Mesodermal cell (in vitro differentiated cells): ENCODE results near the gene PPP1R3C.

Experiments
- H3K27ac ChIP-seq: 2 replicates; pipeline ENCODE4 v1.7.0; 2013; ENCODE audit warnings: mild to moderate bottlenecking, low read depth, low read length, moderate library complexity; ENCODE audit not compliant: severe bottlenecking
- H3K36me3 ChIP-seq: 2 replicates; pipeline ENCODE4 v1.7.1; 2013; ENCODE audit warnings: mild to moderate bottlenecking, low read length, moderate library complexity; ENCODE audit not compliant: control insufficient read depth, insufficient read depth
- H3K4me1 ChIP-seq: one replicate; pipeline ENCODE4 v1.7.1; 2013; ENCODE audit warnings: mild to moderate bottlenecking, low read length; ENCODE audit not compliant: insufficient read depth, control insufficient read depth, poor library complexity, severe bottlenecking
- H3K4me3 ChIP-seq: 2 replicates; pipeline ENCODE4 v1.7.0; 2013; ENCODE audit warnings: low read length, control low read depth, mild to moderate bottlenecking; ENCODE audit not compliant: insufficient read depth, poor library complexity, severe bottlenecking; ENCODE audit errors: extremely low read depth
- H3K9me3 ChIP-seq: 2 replicates; pipeline ENCODE4 v1.7.1; 2013; ENCODE audit warnings: mild to moderate bottlenecking, low read length, moderate library complexity; ENCODE audit not compliant: control insufficient read depth
- WGBS, 2 experiments: methylation state at CpG; one replicate each; pipeline ENCODE4 v1.1.5; 2013; ENCODE audit warnings: missing lambda C conversion rate in 2 of 2; ENCODE audit not compliant: insufficient coverage in 2 of 2; 5-methylcytosine and 5-hydroxymethylcytosine counted together

The PPP1R3C gene

DNA sequence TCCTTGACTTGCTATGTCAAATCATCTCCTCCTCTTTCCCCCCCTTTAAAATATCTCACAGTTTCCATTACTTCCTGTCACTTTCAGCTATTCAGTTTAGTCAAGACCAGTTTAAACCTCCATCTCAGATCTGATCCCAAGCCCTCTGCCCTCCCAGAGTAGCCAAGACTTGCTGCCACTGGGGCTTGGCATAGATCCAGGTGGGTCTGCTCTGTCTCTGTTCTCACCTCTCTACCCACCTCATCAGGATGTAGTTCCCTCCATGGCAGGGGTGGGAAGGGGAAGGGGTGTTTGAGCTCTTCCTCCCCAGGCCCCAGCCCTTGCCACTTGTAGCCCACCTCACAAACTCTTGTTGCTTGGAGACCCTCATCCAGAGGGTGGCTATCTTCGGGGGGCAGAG lies 22.0 kb downstream of the PPP1R3C start:
- H3K4me1 ChIP-seq, result peaks cover 44% of the 10 kb centered on the region
- no peaks in the 10 kb centered on the region for H3K36me3 ChIP-seq
- WGBS, 2 experiments, result 86 to 88% methylated on average over 1 of the region's 1 CpG
- H3K4me3 ChIP-seq, result no peak overlapping the region
- peaks cover 15% of the 10 kb centered on the region for H3K9me3 ChIP-seq
- no peak overlapping the region for H3K27ac ChIP-seq

DNA sequence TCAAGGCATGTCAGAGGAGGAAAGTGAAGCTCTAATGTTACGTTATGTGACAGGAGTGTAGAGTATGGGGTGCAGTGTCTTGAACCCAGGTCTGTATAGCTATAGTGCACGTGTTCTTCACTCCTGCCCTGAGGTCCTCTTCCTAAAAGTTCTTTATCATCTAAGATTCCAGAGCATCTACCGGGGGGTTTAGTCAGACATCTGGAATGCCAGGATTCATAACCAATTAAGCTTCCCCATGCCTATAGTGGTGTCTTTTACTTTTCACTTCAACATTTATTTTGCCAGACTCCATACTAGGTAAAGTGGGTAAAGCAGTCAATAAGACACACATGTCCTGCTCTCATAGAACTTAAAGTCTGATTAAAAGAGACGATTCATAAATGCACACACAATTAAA lies 22.4 kb downstream of the PPP1R3C start:
- Histone ChIP-seq H3K4me1 (peaks cover 44% of the 10 kb centered on the region), H3K4me3 (no peak overlapping the region), H3K36me3 (no peaks in the 10 kb centered on the region), H3K9me3 (peaks cover 19% of the 10 kb centered on the region), H3K27ac (no peak overlapping the region)
- 83% methylated on average over 1 to 2 of the region's 4 CpGs for WGBS, 2 experiments

DNA sequence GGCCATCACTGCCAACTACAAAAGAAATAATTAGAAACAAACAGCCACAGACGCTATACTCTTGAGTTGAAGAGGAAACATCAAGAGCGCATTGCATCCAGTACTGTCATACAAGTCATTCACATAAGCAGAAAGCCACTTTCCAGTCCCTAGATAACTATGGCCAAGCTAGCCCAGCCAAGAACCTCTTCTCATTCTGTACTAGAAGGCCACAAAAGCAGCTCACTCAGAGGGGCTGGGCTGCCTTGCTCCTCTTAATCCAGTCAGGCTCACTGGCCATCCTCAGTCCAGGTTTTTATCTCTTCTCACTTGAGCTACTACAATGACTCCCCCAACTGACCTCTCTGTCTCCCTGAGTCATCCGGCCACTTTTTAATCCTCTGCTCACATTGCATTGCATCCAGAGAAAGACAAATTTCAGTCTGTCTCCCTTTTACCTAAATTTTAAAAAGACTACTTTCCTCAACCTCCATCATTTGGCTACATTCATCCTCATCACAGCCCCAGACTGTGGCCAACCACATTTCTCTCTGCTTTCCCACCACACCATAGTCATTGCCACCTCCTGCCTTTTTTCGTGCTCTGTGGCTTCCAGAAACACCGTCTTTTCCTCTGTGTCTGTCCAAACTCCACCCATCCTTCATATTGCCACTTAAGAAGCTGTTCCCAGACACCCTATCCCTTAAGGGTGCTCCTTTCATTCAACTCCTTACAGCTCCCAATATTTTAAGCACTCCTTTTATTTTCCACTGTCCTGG lies 25.0 kb downstream of the PPP1R3C start:
- peak overlapping the region; percentile 91 for H3K27ac ChIP-seq
- no peaks in the 10 kb centered on the region for H3K36me3 ChIP-seq
- peaks cover 36% of the 10 kb centered on the region for H3K4me1 ChIP-seq
- WGBS, 2 experiments, result 71 to 78% methylated on average over 5 of the region's 5 CpGs
- H3K4me3 ChIP-seq, result no peak overlapping the region
- H3K9me3 ChIP-seq, result peaks cover 19% of the 10 kb centered on the region

DNA sequence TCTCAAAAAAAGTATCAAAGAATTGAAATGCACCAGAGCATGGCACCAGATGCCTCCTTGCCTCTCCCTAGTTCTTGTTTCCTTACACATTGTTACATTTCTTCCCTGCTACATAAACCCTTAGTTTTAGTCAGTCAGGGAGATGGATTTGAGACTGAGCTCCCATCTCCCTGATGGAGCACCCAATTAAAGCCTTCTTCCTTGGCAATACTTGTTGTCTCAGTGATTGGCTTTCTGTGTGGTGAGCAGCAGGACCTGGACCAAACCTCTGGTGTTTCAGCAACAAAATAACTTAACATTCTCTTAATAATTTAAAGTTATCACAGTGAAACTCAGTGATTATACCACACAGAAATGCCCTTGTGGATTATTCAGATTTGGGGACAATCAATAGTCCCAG lies 26.9 kb downstream of the PPP1R3C start:
- Histone ChIP-seq H3K9me3 (peaks cover 19% of the 10 kb centered on the region), H3K36me3 (no peaks in the 10 kb centered on the region), H3K4me1 (peaks cover 38% of the 10 kb centered on the region), H3K27ac (no peak overlapping the region), H3K4me3 (no peak overlapping the region)

DNA sequence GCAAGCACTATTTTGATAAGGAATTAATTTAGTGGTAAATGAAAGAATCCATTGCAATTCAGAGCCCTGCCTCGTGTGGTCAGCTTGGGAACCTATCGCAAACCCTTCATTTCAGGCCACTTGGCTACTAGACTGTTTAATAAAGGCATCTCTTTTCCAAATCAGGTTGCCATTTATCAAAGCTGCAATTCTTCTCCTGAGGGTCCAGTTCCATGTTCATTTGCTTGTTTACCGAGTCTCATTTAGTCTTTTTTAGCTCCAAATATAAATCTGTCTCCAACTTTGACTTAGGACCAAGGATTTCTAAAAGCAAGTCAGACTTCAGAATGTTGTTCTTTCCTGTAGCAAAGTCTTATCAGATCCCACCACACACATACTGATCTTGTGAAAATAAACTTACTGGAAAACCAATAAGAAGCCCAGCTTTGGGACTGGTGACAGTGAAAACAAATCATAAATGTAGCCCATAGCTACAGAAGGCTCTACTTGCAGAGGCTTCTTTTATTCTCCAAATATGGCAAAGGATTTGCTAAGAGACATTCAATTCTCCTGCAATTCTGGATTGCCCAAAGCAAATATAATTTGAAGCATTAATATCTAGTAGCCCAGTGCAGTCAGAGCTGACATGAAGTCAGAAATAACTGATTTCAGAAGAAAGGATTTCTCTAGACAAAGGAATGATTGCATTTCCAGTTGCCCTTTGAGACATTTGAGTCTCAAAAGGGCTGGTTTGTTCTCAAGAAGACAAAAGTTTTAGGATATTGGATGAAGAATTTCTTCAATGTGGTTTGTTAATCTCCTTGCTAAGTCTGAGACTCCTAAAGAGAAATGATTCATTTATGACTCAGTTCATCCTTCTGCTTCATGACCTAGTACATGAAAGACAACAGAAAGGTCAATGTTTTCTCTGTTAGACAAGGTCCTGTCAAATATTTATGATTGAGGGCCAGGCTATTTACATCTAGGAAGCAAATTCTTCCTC lies 28.0 kb downstream of the PPP1R3C start:
- Histone ChIP-seq H3K9me3 (peaks cover 19% of the 10 kb centered on the region), H3K36me3 (no peaks in the 10 kb centered on the region), H3K4me1 (peaks cover 34% of the 10 kb centered on the region), H3K4me3 (no peak overlapping the region), H3K27ac (peak overlapping the region; percentile 77)
- WGBS, 2 experiments, result 88 to 94% methylated on average over 2 to 3 of the region's 3 CpGs

DNA sequence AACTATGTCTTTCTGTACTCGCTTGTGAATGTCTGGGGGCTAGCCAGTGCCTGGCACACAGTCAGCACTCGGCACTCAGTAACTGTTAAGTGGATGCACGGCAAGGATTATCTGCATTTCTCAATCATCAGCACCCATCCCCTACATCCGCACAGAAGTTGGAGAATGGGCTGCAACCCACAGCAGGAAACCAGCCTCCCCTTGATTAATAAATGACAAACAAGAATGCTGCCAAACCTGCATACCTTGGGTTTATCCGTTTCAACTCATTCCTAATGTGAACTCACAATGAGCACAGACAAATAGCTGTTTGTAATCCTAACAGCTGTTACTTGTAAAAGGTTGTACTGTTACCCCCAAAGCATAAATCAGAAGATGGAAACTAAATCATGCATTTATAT lies 28.9 kb downstream of the PPP1R3C start:
- Histone ChIP-seq H3K4me1 (peaks cover 27% of the 10 kb centered on the region), H3K36me3 (no peaks in the 10 kb centered on the region), H3K4me3 (no peak overlapping the region), H3K27ac (peak overlapping the region; percentile 77), H3K9me3 (peaks cover 19% of the 10 kb centered on the region)
- 90 to 100% methylated on average over 2 to 4 of the region's 5 CpGs for WGBS, 2 experiments

DNA sequence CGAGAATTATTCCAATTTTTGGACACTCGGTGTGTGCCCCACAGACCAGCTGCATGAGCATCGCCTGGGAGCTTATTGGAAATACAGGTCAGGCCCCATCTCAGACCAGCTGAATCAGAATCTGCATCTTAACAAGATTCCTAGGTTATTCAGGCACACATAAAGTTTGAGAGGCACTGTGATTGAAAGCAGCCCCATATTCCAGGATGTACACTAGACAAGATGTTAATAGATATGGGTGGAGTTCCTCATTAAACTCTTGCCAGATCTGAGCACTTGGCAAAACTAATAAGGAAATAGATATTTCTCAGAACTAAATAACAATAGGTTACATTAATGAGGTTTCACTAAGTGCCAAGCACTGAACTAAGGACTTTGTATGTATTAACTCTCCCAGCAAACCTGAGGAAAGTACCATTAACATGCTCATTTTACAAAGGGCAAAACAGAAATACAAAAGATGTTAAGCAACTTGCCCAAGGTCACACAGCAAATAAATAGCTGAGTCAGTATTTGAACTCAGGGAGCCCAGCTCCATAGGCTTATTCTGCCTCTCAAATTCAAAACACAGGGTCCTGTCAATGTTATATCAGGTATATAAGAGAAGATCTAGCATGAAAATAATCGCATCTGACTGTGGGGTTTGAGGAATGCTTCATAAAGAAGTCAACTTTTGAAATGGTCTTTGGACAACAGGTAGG lies 29.9 kb downstream of the PPP1R3C start:
- H3K9me3 ChIP-seq, result peaks cover 18% of the 10 kb centered on the region
- H3K4me3 ChIP-seq, result no peak overlapping the region
- H3K4me1 ChIP-seq, result peaks cover 27% of the 10 kb centered on the region
- 67 to 78% methylated on average over 3 to 4 of the region's 4 CpGs for WGBS, 2 experiments
- no peaks in the 10 kb centered on the region for H3K36me3 ChIP-seq
- H3K27ac ChIP-seq, result no peak overlapping the region

DNA sequence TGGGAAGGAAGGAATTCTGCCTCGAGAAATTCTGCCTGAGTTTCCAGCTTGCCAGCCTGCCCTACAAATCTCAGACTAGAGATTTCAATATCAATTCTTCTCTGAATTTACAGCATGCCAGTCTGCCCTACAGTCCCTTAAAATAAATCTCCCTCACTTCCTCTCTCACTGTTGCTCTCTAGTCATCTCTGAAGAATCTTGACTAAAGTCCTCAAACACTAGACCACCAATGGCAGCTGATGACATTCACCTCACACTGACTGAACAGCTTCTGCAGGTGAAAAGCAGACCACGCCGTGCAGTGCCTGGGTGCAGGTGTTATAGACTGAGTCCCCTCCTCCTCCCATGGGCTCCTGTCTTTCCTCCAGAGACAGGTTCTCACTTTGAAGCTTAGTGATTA lies 30.4 kb downstream of the PPP1R3C start:
- H3K9me3 ChIP-seq, result peaks cover 12% of the 10 kb centered on the region
- no peak overlapping the region for H3K27ac ChIP-seq
- WGBS, 2 experiments, result 100% methylated on average over 1 to 3 of the region's 3 CpGs
- H3K4me3 ChIP-seq, result no peak overlapping the region
- H3K36me3 ChIP-seq, result no peaks in the 10 kb centered on the region
- H3K4me1 ChIP-seq, result peaks cover 27% of the 10 kb centered on the region

- peaks cover 37% of the 10 kb centered on the region for H3K4me1 ChIP-seq
- H3K4me3 ChIP-seq, result no peak overlapping the region
- 86 to 97% methylated on average over 4 of the region's 4 CpGs for WGBS, 2 experiments
- H3K27ac ChIP-seq, result no peak overlapping the region
- no peaks in the 10 kb centered on the region for H3K36me3 ChIP-seq
- peaks cover 7% of the 10 kb centered on the region for H3K9me3 ChIP-seq
These were observed 31.7 kb downstream of the PPP1R3C start for GRCh38 chr10:91601212-91601611.

DNA sequence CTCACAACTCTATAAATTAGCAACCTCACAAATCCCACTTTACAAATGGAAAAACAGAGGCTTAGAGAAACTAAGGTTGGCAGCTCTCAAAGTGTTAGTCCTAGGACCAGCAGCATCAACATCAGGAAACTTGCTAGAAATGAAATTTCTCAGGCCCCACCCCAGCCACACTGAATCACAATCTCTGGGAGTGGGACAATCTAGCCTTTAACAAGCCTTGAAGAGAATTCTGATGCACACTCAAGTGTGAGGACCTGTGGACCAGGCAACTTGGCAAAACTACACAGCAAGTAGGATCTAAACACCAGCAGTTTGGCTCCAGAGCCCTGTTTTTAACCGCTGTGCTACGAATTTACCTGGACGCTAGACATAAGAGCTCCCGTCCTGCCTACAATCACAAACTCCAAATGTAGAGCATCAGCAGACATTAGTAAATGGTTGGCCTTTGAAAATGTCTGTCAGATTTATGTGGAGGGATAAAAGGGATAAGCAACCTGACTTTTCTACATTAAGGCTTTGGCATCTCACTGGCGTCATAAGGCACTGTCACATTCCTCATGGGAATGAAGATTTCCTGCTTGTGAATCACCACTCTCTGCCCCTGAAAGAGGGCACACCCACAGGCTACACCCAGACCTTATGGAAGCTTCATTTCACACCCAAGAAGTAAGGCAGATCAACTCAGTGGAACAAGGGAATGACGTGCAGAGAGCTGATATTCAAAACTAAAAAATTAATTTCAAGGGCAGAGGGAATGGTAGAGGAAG lies 34.5 kb downstream of the PPP1R3C start:
- no peak overlapping the region for H3K27ac ChIP-seq
- H3K4me1 ChIP-seq, result peaks cover 28% of the 10 kb centered on the region
- H3K36me3 ChIP-seq, result no peaks in the 10 kb centered on the region
- H3K4me3 ChIP-seq, result no peak overlapping the region
- no peaks in the 10 kb centered on the region for H3K9me3 ChIP-seq
- WGBS, 2 experiments, result 80 to 100% methylated on average over 1 to 5 of the region's 6 CpGs
